ENCODE results near the gene GPR87.

GRCh38 chr3:151347432-151347831 lies 30.8 kb upstream of the GPR87 start:
- TF ChIP-seq CTCF (IDR thresholded peaks at IDR 0.05; ENCODE audit: borderline replicate concordance, extremely low read depth, low read length, poor library complexity, severe bottlenecking) (no peak), EZH2 (IDR thresholded peaks at IDR 0.05; ENCODE audit: borderline replicate concordance, low read depth, low read length, severe bottlenecking) (no peak)
